ENCODE results near the gene TRAM2.
A peak's percentile ranks its signal among the peaks of the same experiment; 100 is the strongest.

The TRAM2 gene

DNA sequence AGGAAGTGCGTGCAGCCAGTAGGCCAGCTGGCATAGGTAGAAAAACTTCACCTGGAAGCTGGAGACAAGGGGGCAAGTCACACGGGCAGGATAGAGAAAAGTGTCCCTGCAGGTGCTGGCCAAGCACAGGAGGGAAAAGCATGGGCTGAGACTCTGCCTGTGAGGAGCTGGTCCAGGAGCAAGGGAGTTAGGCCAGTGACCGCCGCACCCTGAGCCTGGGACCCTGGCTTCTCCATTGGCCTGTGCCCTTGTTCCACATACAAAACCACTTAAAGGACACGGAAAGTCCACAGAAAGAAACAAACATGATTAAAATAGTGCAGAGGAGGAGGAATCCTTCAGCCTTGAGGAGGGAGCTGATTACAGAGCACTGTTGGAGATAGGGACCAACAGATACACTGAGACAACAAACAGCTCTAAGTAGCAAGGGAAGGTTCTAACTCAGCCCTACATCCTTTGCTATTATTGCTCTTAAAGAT lies 68.6 kb downstream of the TRAM2 start:
- DNase-seq (ENCODE audit: low spot score), result no peak

GRCh38 chr6:52507557-52508260 lies 69.2 kb downstream of the TRAM2 start:
- DNase-seq (ENCODE audit: low spot score), result no peak

- DNase-seq (ENCODE audit: low spot score), result no peak
These were observed 70.4 kb downstream of the TRAM2 start for GRCh38 chr6:52506476-52506875.

GRCh38 chr6:52505726-52506409 lies 71.0 kb downstream of the TRAM2 start:
- no peak for DNase-seq (ENCODE audit: low spot score)

DNA sequence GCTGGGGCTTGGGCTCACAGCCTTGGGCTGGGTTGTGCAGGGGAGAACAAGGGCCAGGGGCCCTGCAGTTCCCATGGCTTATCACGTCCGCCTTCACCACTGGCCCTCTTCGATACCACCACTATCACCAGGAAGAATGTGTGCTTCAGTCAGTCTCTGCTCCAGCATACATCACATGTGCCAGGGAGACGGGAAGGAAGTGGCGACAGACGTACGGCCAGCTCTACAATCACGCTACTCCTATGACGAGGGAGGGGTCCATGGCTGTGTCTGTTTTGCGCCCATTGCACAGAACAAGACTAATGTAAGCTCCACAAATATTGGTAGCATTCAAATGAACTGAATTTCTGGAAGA lies 72.1 kb downstream of the TRAM2 start:
- peak; percentile 38 for DNase-seq (ENCODE audit: low spot score)

- DNase-seq (ENCODE audit: low spot score), result peak; percentile 84
These were observed 72.7 kb downstream of the TRAM2 start for GRCh38 chr6:52503851-52504781.

GRCh38 chr6:52503323-52503747 lies 73.5 kb downstream of the TRAM2 start:
- DNase-seq (ENCODE audit: low spot score), result no peak

- no peak for DNase-seq (ENCODE audit: low spot score)
These were observed 74.4 kb downstream of the TRAM2 start for GRCh38 chr6:52502306-52503029.

GRCh38 chr6:52500238-52501129 lies 76.4 kb downstream of the TRAM2 start:
- DNase-seq (ENCODE audit: low spot score), result no peak

GRCh38 chr6:52499681-52500236 lies 77.1 kb downstream of the TRAM2 start:
- DNase-seq (ENCODE audit: low spot score), result no peak

DNA sequence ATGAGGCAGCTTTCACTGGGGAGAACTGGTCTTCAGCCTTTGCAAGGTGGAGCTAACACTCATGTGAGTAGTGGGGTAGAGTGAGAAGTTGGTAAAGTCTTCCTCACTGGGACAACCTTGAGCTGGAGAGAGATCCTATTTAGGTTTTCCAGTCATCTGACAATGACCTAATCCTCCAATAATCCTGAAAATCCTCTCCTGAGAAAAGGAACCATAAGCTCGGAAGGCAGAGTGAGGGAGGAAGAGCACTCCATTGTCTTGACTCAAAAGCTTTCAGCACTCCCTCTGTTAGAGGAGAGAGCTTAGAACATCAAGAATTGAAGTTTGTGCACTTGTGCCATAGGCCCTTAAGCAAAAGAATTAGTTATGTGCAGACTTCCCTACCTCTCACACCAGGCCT lies 77.8 kb downstream of the TRAM2 start:
- DNase-seq (ENCODE audit: low spot score), result no peak

DNA sequence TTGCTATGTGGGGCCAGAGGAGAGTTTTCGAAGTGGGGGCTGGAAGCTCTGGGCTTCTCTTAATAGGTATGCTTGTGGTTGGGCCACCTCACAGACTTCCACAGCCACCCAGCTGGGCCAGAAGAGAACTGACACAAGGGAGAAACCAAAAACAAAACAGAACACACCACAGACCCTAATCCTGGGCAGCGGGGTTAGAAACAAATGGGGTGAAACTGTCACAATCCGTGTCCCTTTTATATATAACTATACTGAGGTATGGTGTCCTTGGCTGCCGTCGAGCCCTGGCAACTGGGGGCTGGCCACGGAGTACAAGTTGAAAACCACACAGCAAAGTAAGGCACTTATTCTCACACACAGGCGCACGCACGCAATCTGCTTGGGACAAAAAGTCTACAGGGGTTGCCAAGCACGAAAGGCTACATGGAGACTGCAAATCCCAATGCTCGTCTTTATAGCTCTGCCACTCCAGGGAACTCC lies 78.3 kb downstream of the TRAM2 start:
- DNase-seq (ENCODE audit: low spot score), result no peak

DNA sequence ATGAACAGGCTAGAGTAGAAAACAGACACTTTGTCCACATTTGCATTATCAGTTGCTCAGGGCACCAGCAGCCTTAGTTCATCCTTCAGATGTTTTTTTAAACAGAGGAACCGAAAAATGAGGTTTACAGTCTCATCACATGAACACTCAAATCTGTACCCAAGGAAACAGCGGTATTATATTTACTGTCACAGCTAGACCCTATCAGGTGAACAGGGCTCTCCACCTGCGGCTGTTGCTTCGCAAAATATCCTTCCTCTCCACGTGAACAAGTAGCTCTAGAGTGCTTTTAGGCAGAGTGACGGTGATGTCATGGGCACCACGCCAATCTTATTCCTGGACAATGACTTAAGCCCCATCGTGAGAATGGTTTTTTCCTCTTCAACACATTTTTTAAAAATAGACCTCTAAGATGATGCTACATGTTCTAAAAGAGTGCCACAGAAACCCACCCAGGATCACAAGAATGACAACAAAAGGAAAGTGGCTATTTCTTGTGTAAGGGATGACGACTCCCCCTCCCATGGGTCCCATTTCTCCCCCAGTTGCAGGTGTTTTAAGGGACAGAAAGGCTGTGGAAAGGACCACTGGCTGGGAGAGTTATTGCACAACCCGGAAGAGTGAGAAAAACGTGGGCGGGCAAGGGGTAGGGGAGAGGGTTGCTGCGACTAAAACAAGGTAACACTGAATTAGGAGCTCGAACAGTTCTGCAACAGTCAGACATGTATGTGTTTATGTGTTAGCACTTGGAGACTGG lies 79.0 kb downstream of the TRAM2 start:
- peak; percentile 44 for DNase-seq (ENCODE audit: low spot score)

DNA sequence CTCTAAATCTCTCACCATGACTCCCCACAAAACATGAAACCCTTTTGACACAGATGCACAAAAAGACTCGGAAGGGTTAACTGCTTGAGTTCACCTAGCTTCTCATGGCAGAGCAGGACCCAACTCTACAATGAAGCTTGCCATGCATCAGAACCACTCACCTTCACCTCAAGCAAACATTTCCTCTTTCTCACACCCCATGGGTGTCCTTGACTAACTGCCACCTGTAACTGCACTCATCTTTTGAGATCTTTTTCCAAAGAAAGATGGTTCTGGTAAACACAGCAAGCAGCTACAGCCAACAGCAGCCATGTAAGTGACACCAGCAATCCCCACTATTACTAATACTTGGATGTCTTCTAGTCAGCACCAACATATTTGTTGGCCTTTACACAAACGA lies 80.2 kb downstream of the TRAM2 start:
- DNase-seq (ENCODE audit: low spot score), result no peak

DNA sequence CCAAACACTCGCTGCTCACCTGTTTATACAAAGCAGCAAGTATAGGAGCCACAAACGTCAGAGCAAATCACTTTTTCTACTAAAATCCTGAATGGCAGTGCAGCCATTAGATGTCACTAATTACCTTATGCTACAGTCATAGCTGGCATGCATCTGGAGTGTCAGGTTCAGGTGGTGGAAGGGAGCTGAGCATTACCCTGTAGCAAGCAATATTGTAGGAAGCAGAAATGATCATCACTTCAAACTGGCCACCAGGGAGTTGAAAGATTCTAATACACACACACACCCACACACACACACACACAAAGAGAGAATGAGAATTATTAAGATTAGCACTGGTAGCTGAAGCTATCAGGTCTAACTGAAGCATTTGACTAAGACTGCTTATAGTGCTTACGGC lies 80.9 kb downstream of the TRAM2 start:
- no peak for DNase-seq (ENCODE audit: low spot score)

DNA sequence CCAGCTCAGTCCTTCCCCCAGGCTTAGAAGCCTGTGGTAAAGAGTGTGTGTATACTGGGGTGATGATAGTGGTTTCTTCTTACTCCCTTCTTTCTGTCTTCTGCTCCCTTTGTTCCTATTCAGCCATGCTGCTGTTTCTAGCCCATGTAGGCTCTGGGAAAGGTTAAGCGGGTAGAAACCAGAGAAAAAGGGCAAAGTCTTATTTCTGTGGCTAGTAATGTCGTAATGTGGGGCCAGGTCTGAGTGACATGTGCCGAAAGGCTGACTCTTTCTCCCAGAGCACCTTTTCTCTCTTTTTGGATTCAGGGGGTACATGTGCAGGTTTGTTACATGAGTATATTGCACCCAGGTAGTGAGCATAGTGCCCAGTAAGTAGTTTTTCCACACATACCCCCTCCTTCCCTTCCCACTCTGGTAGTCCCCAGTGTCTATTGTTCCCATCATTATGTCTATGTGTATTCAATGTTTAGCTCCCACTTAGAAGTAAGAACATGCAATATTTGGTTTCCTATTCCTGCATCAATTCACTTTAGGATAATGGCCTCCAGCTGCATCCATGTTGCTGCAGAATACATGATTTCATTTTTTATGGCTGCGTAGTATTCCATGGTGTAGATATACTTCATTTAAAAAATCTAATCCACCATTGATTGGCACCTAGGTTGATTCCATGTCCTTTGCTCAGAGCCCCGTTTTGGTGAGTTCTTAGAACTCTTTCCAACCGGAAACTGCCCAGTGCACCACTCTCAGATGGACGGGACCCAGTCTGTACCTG lies 82.4 kb downstream of the TRAM2 start:
- DNase-seq (ENCODE audit: low spot score), result no peak

GRCh38 chr6:52493669-52494068 lies 83.2 kb downstream of the TRAM2 start:
- DNase-seq (ENCODE audit: low spot score), result no peak

- DNase-seq (ENCODE audit: low spot score), result no peak
These were observed 85.4 kb downstream of the TRAM2 start for GRCh38 chr6:52491203-52492069.

Data from kidney capillary endothelial cell (primary cell).